K562 (cell line): ENCODE results near the gene PDE4D.

Source experiments
- ATF1 ChIP-seq, 2 experiments: fragments of 450-650 bp in 1 of 2; IDR thresholded peaks; 2 replicates each; pipeline ENCODE4 v1.6.1; 2016; ENCODE audit warnings: missing compliant biosample characterization in 1 of 2, missing genetic modification characterization in 1 of 2
- BHLHE40 ChIP-seq: IDR thresholded peaks from 2 replicates; pipeline ENCODE4 v1.6.1; 2011; ENCODE audit warnings: low read length, improper control_type of control experiment
- CBFA2T2 ChIP-seq: fragments of 450-650 bp; conservative IDR thresholded peaks from 2 replicates; pipeline ENCODE4 v1.6.1; 2017; ENCODE audit warnings: mild to moderate bottlenecking
- CREBBP ChIP-seq: IDR thresholded peaks from one replicate; pipeline ENCODE4 v1.6.1; 2012; ENCODE audit warnings: low read depth, mild to moderate bottlenecking, control low read depth, inconsistent platforms, low read length
- EP300 ChIP-seq: IDR thresholded peaks from 2 replicates; pipeline ENCODE4 v1.6.1; 2012; ENCODE audit warnings: low read length, improper control_type of control experiment
- ESRRA ChIP-seq: fragments of 450-650 bp; IDR thresholded peaks from 2 replicates; pipeline ENCODE4 v1.6.1; 2014; ENCODE audit warnings: low read depth, mild to moderate bottlenecking, moderate library complexity, borderline replicate concordance
- HDAC2 ChIP-seq: fragments of 450-650 bp; IDR thresholded peaks from 2 replicates; pipeline ENCODE4 v1.6.1; 2016; ENCODE audit warnings: mild to moderate bottlenecking
- SMC3 ChIP-seq: conservative IDR thresholded peaks from 2 replicates; pipeline ENCODE4 v1.6.1; 2011; ENCODE audit warnings: low read depth, low read length, improper control_type of control experiment; ENCODE audit not compliant: insufficient read depth
- ZNF263 ChIP-seq: sonication (generic); formaldehyde crosslinking; IDR thresholded peaks from 2 replicates; pipeline ENCODE4 v1.8.0; 2022; ENCODE audit warnings: mild to moderate bottlenecking, missing genetic modification reagents, borderline replicate concordance
- TF ChIP-seq, protein P1 (sequence below), 3 experiments: IDR thresholded peaks in 2 of 3; conservative IDR thresholded peaks in 1 of 3; 2 replicates each; pipeline ENCODE4 v1.5.1; 2011 to 2012; ENCODE audit warnings: low read length in 3 of 3, mild to moderate bottlenecking in 3 of 3, control low read depth in 2 of 3, improper control_type of control experiment in 1 of 3, inconsistent platforms in 1 of 3, low read depth in 1 of 3, mixed read lengths in 1 of 3, moderate library complexity in 1 of 3; ENCODE audit not compliant: insufficient read depth in 2 of 3

DNA sequence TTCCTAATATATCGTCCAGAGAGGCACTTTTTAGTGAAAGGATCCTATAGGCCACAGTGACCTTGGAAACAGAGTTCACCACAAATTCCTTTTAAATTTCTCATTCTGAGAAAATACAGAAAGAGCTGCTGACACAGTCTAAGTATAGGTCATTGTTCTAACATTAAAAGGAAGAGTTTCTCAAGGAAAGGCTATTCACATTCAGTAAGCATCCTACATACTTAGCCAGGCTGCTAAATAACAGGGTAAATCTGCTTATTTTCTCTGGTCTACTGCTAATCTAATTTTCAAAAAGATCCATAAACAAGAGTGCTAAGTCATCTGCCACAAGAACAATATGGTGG, 313.7 kb downstream of the PDE4D start:
- TF ChIP-seq EP300 (no peak), ATF1 (CRISPR knock-in tag; IDR thresholded peaks at IDR 0.05) (no peak), ATF1 (tag; IDR thresholded peaks at IDR 0.05) (no peak), HDAC2 (no peak), CREBBP (no peak), ESRRA (no peak), CBFA2T2 (no peak), ZNF263 (CRISPR knock-in tag) (no peak), SMC3 (no peak), BHLHE40 (no peak)
- TF ChIP-seq, protein P1, sequence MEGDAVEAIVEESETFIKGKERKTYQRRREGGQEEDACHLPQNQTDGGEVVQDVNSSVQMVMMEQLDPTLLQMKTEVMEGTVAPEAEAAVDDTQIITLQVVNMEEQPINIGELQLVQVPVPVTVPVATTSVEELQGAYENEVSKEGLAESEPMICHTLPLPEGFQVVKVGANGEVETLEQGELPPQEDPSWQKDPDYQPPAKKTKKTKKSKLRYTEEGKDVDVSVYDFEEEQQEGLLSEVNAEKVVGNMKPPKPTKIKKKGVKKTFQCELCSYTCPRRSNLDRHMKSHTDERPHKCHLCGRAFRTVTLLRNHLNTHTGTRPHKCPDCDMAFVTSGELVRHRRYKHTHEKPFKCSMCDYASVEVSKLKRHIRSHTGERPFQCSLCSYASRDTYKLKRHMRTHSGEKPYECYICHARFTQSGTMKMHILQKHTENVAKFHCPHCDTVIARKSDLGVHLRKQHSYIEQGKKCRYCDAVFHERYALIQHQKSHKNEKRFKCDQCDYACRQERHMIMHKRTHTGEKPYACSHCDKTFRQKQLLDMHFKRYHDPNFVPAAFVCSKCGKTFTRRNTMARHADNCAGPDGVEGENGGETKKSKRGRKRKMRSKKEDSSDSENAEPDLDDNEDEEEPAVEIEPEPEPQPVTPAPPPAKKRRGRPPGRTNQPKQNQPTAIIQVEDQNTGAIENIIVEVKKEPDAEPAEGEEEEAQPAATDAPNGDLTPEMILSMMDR (IDR thresholded peaks at IDR 0.05 in 2 of 3, conservative IDR thresholded peaks at IDR 0.05 in 1 of 3; ENCODE audit: insufficient read depth in 2 of 3, low read depth in 1 of 3, low read length in 3 of 3): no peak
